DND-41 (cell line): Measurements from ENCODE around the gene TCF12.

Source experiments
- EZH2 ChIP-seq: IDR thresholded peaks from 3 replicates; pipeline ENCODE4 v1.6.1; 2012; ENCODE audit warnings: borderline replicate concordance, low read depth, mild to moderate bottlenecking, moderate library complexity, low read length, inconsistent platforms; ENCODE audit not compliant: severe bottlenecking
- TF ChIP-seq, protein P1 (sequence below): IDR thresholded peaks from 2 replicates; pipeline ENCODE4 v1.5.1; 2012; ENCODE audit warnings: borderline replicate concordance, low read length, moderate library complexity, mild to moderate bottlenecking; ENCODE audit not compliant: poor library complexity, severe bottlenecking; ENCODE audit errors: extremely low read depth

DNA sequence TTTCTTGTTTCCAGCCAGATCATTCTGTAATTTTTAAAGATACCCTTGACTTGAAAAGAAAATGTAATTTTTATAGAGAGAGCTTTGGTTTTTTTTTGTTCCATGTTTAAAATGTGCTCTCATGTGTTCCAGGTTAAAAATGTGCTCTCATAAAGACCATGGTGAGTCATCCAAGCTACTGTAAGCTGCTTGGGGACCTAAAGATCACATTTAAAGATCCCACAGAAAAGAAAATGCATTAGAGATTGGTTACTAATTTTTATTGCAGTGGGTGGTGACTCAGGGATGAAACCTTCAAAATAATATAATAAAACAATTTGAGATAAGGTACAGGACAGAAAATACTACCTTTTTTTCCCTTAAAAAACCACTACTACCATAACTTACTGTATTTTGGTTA lies 11.0 kb downstream of the TCF12 start:
- TF ChIP-seq, protein P1, sequence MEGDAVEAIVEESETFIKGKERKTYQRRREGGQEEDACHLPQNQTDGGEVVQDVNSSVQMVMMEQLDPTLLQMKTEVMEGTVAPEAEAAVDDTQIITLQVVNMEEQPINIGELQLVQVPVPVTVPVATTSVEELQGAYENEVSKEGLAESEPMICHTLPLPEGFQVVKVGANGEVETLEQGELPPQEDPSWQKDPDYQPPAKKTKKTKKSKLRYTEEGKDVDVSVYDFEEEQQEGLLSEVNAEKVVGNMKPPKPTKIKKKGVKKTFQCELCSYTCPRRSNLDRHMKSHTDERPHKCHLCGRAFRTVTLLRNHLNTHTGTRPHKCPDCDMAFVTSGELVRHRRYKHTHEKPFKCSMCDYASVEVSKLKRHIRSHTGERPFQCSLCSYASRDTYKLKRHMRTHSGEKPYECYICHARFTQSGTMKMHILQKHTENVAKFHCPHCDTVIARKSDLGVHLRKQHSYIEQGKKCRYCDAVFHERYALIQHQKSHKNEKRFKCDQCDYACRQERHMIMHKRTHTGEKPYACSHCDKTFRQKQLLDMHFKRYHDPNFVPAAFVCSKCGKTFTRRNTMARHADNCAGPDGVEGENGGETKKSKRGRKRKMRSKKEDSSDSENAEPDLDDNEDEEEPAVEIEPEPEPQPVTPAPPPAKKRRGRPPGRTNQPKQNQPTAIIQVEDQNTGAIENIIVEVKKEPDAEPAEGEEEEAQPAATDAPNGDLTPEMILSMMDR, result no peak
- TF ChIP-seq EZH2, result no peak
